ENCODE results near the gene BDH1.

Gene BDH1

DNA sequence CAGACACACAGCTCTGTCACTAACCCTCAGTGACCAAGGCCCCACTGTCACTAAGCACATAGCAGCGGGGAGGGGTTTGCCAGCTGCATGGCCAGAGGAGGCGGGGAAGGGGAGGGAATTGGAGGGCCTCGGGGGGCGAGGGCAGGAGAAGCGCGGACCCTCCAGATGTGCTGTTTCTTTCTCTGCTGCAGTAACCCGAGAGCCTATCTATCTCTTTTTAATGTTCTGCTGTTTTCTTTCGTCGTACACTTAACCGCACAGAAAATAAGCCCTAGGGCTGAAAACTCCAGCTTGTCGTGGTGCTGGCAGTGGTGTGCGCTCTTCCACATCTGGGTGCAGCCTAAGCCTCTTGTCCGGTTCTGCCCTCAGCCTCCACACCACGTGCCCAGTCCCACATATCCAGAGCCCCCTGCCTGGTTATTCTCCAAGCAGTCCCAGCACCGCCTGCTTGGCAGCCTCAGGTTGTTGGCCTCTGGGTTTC, 51.1 kb downstream of the BDH1 start:
- no peak for DNase-seq

DNA sequence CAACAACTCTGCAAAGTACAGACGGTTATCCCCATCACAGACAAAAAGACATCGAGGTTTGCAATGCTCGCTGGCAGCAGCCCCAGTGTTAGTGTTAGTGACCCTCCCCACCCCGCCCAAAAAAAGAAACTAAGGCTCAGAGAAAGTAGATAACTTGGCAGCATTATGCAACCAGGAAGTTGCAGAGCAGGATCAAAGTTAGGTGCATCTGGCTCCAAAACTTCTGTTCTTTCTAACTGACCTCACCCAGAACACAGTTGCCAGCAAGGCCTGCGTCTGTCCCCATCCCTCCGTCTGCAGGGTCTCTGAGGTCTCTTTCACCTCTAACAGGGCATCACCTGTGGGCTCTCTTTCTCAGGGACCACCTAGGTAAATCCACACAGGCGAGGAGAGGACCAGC, 51.5 kb downstream of the BDH1 start:
- no peak for DNase-seq

DNA sequence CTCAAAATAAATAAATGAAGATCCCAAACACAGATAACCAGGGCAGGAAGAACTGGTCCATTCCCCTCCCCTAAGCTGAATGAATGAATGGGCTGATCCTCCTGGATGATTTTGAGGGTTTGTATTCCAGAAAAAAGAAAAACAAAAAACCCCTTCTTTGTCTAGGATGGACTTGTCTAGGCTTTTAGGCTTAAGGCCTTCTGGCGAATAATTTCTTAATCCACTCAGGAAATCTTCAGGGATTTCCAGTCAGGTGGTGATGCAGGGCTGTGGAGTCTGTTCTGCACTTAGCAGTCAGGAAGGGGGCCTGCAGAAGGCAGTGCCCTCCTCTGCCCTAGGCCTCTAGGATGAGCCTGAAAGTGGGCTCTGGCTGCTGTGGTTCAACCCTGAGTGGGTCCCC, 52.1 kb downstream of the BDH1 start:
- DNase-seq, result no peak

DNA sequence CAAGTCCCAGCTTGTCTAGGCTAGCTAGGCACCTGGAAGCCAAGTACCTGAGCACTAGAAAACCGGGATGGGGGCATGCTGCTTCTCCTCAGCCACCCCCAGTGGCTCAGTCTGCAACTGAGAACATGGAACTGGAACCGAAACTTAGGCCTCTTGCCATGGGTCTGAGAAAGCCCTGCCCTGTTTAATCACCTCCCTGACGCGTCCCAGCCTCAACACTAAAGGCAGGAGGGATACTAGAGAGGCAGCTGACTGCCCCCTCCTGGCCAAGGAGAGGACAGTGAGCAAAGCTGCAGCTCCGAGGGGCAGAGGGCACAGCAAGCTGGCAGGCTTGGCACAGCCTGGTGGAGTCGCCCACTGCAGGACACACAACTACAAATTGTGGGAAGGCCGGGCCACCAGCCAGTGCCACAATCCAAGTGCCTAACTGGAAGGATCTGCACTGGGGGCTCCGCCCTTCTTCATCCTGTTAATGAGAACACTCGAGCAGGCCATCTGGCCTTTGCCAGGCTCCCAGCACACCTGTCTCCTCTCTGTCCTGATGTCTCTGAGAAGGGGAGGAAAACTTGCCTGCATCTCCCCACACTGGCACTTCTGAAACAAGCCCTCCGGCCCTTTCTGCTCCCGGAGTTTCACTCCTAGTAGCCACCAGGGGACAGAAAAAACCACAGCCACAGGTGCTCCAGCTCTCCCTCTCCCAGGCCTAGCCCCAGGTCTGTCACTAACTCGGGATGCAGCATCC, 53.7 kb downstream of the BDH1 start:
- peak; percentile 79 for DNase-seq

DNA sequence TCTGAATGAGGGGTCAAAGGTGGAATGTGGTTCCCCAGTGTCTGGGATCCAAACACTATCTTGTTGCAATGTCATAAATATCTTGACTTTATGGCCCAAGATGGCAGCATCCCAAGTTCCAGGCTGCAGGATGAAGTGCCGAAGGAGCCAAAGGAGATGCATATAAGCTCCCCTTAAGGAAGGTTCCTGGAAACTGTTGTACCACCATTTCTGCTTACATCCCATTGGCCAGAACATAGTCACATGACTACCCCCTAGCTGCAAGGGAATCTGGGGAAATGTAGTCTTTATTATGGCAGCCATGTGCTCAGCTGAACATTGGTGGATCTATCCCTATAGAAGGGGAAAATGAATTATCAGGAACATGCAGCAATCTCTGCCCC, 54.3 kb downstream of the BDH1 start:
- DNase-seq, result peak; percentile 50

DNA sequence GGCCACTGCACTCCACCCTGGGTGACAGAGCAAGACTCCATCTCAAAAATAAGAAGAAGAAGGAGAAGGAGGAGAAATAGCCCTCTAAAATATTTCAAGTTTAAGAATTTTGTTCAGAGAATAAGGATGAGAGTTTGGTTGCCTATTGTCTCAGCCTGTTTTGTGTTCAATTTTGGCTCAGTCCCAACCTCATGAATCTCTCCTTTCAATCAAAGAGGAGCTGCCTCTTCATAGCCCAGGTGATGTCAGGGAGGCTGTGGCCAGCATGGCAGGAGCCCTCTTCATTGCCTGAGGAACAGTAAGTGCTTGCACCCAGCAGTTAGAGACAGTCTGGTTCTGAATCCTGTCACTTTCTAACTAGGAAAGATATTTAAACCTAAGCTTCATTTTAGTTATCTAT, 55.0 kb downstream of the BDH1 start:
- DNase-seq, result no peak

DNA sequence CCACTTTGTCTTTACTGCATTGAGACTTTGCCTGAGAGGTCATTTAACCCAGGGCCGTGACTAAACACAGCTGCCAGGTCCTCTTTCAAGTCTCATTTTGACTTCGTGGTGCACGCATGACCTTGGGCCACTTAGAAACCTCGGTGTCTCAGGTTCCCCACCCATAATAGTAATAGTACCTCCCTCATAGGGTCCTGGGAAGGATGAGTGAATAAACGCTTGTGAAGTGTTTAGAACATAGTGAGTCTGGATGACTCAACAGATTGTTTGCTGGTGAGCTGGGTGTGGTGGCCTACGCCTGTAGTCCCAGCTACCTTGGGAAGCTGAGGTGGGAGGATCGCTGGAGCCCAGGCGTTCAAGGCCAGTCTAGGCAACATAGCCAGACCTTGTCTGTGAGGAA, 56.3 kb downstream of the BDH1 start:
- no peak for DNase-seq

DNA sequence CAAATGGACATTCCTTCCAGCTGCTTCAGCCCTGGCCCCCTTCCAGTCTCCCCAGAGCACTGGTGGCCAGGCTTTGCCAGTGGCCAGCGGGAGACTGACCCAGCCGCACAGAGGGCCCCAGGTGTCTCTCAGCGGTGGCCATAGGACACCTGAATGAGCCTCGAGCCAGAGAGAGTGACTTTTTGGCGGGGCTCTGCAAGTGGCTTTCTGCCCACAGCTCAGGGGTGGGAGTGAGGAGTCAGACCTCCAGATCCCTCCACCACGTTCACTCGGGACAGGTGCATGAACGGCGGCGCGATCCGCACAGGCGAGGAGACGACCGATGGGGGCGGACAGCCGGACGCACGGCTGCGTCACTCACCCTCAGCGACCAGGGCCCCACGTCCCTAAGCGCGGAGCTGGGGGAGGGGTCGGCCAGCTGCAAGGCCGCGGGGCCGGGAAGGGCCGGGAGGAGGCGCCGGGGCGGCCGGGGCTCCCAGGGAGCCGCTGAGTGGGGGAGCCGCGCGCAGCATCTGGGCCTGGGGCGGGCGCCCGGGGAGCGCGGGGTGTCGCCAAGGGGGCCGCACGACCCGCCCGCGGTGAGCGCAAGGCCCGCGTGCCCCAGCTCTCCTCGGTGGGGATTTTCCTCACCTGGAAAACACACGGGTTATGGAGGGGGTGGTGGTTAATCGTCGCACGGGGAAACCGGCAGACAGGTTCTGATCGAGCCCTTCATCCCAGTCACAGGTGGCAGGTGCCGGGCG, 57.1 kb downstream of the BDH1 start:
- DNase-seq, result no peak

DNA sequence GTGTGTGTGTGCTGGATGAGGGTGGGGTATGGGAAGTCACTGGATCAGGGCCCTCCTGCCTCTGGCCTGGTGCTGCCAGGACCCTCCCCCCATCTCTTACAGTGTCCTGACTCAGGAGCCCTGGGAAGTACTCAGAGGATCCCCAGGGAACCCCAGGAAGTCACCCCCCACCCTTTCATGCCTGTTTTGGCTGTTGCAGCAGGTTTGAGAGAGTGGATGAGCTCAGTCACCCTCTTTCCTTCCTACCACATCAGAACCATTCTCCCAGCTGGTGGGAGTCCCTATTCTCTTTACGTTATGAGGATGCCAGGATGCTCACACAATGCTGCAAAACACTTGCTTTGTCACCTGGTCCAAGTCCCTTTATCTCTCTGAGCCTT, 59.0 kb downstream of the BDH1 start:
- DNase-seq, result no peak

DNA sequence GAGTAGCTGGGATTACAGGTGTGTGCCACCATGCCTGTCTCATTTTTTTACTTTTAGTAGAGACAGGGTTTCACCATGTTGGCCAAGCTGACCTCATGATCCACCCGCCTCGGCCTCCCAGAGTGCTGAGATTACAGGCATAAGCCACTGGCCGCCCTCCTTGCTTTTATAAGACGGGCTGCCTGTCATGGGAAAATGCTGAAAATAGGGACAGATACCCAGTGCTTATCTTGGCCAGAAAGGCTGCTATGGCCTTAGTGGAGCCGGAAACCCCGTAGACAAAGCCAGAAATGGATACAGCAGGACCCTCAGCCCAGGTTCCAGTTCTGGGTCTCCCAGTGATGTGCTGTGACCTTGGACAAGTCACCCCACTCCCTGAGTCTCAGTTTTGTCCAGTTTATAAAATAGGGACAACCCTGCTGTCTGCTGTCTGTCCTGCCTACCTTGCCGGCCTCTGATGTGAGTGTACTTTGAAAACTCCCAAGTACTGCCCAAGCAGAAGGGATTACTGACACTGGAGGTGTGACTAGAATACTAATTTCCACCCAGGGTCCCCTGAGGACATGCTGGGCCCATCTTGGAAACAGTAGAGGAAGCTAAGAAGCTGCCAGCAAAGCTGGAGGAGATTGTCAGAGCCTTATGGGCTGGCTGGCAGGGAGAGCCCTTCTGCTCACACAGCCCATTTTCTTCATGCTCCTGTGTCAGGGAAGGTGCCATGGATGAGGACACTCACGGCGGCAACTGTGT, 59.6 kb downstream of the BDH1 start:
- DNase-seq, result no peak

DNA sequence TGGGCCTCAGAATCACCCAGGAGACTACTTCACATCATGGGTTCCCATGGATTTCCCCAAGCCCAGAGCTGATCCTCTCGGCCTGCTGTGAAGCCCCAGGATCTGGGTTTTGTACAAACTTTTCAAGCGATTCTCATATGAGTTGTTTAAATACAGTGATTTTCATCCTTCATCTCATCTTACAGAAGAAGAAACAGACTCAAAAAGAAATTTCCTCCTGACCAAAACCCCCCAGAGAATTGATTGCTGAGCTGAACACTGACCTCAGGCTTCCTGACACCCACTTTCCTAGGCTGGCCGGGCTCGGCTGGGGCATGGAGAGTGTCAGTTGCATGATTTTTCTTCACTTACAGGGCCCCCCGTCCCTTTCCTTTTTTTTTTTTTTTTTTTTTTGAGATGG, 60.3 kb downstream of the BDH1 start:
- no peak for DNase-seq

DNA sequence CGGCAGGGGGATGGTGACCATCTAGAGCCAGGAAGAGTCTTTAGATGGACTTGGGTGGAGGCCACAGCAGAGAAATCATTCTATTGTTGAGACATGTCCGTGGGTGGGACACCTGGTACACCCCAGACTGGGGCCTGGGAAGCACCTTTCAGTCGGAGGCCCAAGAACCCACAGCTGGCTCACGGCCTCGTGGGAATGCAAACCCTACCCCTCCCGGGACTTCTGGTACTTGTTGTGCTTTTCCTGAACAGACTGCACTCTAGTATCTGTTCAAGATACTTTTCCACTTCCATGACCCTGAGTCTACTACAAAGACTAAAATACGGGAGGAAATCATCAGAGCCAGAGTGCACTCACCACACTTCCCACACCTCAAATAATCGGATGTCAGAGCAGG, 60.7 kb downstream of the BDH1 start:
- no peak for DNase-seq

DNA sequence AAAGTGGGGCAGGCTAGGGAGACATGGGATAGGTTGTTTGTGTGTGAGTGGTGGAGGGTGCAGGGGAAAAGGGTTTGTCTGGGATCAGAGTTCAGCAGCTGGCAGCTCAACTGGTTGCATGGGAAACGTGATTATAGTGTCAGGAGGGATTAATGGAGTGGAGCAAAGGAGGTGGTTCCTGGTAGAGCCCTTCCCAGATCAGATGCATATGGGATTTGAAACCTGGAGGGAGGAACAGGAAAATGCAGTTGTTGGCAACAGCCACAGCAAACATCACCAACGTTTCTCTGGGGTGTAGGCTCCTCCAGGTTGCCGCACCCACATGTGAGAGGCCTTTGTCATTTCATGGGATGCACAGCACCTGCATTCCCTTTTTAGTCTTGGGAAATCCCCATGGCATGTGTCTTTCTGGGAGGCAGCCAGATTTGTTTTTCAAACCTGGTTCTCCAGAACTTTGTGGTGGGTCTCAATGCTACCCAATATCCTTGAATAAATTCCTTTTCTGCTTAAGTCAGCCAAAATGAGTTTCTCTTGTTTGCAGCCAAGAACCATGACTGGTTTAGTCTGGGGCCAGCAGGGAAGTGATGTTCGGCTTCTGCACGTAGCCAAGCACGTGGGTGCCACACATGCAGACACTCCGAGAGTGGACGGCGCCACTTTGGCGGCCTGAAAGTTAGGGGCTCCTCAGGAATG, 61.3 kb downstream of the BDH1 start:
- no peak for DNase-seq

DNA sequence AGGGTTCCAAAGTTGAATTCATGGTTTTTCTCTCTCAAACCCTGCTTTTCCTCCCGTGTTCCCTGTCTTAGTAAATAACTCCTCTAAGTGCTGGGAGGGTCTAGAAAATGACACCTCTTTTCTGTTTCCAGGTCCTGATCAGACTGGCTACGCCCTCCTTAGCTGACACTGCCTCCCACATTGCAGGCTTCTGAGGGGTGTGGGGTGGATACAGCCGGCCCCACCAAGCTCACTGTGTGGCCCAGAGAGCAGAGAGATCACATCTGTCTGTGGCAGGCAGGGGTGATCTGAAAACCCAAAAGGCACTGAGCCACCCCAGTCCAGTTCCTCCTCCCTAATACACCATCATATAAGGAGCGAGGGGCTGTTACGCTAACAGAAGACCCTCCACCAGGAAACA, 62.7 kb downstream of the BDH1 start:
- no peak for DNase-seq

DNA sequence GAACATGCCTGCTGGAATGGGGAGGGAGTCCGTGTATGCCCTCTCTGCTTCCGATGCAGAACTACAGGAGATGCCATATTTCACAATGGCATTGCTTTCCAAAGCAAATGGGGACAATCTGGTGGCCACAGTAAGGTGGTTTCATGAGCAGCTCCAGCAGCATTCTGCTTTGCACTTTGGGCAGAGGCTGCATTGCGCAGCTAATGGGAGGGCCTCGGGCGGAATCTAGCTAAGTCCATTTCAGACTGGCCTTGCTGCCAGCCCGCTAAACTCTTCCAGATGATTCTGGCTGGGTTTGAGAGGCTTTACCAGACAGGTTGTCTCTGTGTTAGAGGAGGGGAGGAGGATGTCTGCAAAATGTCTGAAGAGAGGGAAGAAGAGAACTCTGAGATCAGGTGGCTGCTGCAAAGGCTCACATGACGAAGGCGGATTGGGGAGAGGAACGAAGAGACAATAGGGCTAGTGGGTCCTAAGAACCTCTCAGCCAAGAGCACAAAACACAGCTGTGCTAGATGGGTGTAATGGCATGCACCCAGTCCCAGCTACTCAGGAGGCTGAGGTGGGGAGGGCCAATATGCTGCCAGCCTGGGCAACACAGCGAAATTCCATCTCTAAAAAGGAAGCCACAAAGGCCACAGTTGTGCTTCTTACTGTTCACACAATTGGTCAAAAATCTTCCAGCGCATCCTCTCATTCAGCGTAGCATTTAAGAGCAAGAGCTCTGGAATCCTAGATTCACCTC, 63.7 kb downstream of the BDH1 start:
- DNase-seq, result no peak

DNA sequence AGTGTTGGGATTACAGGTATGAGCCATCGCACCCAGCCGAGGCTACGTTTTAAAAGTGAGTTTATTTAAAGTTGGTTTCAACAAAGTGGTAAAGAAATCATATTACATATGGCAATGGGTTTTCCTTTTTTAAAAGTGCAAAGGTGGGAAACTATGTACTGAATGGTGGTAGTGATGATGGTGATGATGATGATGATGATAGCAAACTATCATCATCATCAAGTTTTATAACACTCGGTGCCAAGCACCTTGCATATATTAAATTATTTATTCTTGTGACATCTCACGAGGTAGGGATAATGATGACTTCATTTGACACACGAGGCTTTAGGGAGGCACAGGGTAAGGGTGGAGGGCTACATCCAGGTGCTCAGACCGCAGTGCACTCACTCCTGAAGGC, 64.3 kb downstream of the BDH1 start:
- no peak for DNase-seq

DNA sequence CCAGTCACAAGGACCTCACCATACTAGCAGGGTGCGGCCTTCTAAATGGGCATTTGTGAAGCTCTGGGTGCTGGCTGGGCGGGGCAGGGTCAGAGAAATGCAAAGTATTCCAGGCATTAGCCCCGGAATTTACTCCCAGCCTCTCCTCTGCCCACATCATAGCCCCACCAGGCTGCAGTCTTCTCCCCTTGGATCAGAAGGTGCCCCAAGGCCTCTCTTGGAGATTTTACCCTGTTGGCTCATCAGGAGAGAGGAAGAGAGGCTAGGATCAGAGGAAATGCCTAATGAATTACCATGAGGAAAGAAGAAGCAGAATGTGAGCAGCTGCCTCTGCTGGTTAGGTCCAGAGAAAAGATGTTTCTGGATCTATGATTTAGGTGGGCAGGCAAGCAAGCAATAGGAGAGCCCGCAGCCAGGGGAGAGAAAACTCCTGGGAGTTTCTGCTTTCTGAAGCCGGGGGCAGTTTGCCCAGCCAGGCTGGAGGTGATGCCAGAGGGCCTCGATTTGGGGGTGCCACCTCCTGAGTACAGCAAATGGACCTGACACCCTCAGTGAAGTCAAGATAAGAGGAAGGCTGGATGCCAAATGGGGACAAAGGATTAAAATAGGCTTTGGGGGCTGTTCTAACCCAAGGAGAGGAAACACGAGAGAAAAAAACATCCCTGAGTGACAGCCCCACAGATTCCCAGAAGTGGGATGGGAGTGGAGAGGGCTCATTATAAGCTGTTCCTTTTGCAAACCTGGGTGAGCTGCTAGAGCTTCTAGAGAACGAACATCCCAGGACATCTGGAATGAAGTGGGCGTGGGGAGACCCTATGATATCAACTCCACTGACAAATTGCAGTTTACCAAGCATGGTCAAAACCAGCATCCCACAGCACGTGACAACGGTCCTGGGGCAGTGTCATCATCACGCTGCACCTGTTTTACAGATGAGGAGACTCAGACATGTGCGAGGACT, 65.4 kb downstream of the BDH1 start:
- no peak for DNase-seq

DNA sequence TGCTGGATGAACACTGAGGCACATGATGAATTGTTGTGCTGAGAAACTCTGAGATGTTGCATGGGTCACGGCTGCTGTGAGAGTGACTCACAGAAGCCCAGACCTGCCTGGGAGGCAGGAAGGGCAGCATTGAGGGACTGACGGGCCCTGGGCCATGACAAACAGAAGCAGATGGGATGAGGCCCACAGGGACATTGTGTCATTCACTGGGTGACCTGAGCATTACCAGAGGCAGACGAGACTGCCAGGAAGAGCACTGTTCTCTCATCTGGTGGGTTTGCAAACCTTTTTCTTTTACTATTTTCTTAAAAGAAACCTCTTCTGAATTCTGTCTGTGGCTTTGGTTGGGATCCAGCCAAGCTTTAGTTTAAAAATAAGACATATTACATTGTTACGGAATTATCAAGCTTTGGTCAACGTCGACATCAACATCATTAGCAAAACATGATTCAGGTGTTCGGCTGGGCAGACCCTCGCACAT, 67.8 kb downstream of the BDH1 start:
- DNase-seq, result no peak

DNA sequence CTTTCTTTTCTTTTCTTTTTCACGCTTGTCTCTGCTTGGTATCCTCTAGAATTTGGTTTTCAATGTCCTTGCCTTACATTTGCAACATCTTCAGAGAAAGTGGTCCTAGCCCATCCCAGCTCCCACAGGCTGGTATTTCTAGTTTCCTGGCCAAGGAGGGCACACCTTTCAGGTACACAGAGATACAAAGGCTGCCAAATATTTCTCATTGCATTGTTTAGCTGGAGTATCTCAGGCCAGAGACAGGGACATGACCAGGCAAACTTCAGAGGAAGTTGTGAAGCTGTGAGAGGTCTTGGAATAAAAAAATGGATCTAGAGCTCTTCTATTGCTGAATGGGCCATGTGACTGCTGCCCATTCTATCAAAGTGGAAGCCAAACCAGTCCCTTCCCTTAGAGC, 68.9 kb downstream of the BDH1 start:
- DNase-seq, result no peak

DNA sequence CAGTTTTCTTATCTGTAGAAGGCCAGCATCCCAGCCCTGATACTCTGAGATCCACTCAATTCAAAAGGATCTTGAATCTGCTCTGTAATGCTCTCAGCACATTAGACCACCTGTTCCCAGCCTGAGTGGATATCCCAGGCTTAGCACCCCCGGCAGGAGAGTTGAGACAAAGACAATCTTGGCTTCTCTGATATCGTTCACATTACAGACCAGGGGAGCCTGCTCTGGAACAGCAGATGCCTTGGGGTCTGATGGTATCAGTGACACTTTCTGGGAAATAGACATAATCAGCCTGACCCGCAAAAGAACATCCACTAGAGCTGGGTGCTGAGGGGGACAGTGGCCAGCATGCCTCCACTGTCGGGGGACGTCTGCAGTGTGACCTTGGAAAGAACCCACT, 70.6 kb downstream of the BDH1 start:
- no peak for DNase-seq

DNA sequence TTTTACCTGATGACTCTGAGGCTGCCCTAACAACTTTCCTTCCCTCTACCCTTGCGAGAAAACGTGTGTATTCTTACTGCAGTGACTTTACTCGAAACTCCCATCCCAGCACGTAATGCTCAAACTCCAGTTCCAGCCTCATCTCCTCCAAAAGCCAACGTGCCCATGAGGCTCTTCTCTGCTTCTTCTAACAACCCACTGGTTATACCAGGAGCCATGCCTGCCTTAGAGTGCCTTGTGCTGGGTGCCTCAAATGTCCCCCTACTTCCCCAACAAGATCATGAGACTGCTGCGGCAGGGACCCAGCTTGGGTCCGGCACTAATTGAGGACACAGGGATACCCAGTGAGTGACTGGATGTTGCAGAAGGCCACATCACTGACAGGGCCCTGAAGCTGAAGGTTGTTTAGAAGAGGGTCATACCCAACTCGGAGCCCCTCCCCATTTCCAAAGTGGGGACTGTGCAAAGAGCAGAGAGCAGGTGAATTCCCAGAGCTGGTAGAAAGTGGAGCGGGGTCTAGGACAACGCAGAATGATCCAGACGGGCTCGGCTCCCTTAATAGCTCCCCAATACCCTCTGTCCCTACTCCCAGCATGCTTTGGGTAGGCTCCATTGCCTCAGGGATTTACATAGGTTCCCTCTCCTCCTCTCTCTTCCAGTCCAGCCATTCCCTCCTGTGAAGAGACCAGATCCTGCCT, 71.4 kb downstream of the BDH1 start:
- no peak for DNase-seq
